HG03280 (cell line): ENCODE measurements around the gene RBM33.
"Not testable (repeated sequence)": the region's sequence is repeated elsewhere in the genome, so short reads cannot be mapped to it uniquely, and the experiment has no call there.

ENCODE experiments used
- ATAC-seq: cut with Tn5 transposase; IDR thresholded peaks from one replicate; pipeline ENCODE4 v1.9.1; 2021; ENCODE audit warnings: mild to moderate bottlenecking, moderate library complexity; ENCODE audit not compliant: unreplicated experiment

The RBM33 gene

GRCh38 chr7:155688237-155688636 lies 43.8 kb downstream of the RBM33 start:
- not testable (repeated sequence) for ATAC-seq

GRCh38 chr7:155690655-155691054 lies 46.2 kb downstream of the RBM33 start:
- not testable (repeated sequence) for ATAC-seq

GRCh38 chr7:155692317-155692716 lies 47.9 kb downstream of the RBM33 start:
- ATAC-seq: no peak

- ATAC-seq: no peak
Observed at GRCh38 chr7:155693826-155694225, 49.4 kb downstream of the RBM33 start.

- ATAC-seq: no peak
Observed at GRCh38 chr7:155694851-155695250, 50.4 kb downstream of the RBM33 start.

GRCh38 chr7:155696747-155697146 lies 52.3 kb downstream of the RBM33 start:
- no peak for ATAC-seq

- no peak for ATAC-seq
Observed at GRCh38 chr7:155698633-155699032, 54.2 kb downstream of the RBM33 start.

- no peak for ATAC-seq
Observed at GRCh38 chr7:155699180-155699579, 54.7 kb downstream of the RBM33 start.

GRCh38 chr7:155700847-155701246 lies 56.4 kb downstream of the RBM33 start:
- no peak for ATAC-seq

- ATAC-seq: no peak
Observed at GRCh38 chr7:155701972-155702544, 57.6 kb downstream of the RBM33 start.

- no peak for ATAC-seq
Observed at GRCh38 chr7:155702616-155703015, 58.2 kb downstream of the RBM33 start.

GRCh38 chr7:155705623-155706360 lies 61.3 kb downstream of the RBM33 start:
- no peak for ATAC-seq

GRCh38 chr7:155706376-155706775 lies 61.9 kb downstream of the RBM33 start:
- no peak for ATAC-seq

GRCh38 chr7:155709453-155709852 lies 65.0 kb downstream of the RBM33 start:
- no peak for ATAC-seq

- ATAC-seq: no peak
Observed at GRCh38 chr7:155710031-155710430, 65.6 kb downstream of the RBM33 start.

GRCh38 chr7:155710530-155710929 lies 66.1 kb downstream of the RBM33 start:
- no peak for ATAC-seq

GRCh38 chr7:155711081-155711480 lies 66.6 kb downstream of the RBM33 start:
- no peak for ATAC-seq

GRCh38 chr7:155713384-155713783 lies 68.9 kb downstream of the RBM33 start:
- ATAC-seq: no peak

GRCh38 chr7:155714702-155715101 lies 70.2 kb downstream of the RBM33 start:
- ATAC-seq: no peak

GRCh38 chr7:155715111-155715805 lies 70.8 kb downstream of the RBM33 start:
- ATAC-seq: no peak

GRCh38 chr7:155717010-155717744 lies 72.7 kb downstream of the RBM33 start:
- ATAC-seq: no peak
